GM13977 (cell line): ENCODE data around the gene RDH5.

Experiments used
- DNase-seq: peaks from one replicate; pipeline ENCODE4 v3.0.0; 2012; ENCODE audit warnings: low spot score
- CTCF ChIP-seq: IDR thresholded peaks from 2 replicates; pipeline ENCODE4 v1.5.1; 2012; ENCODE audit warnings: mild to moderate bottlenecking, control low read depth; ENCODE audit not compliant: insufficient read depth; ENCODE audit errors: extremely low read depth, missing control alignments
- in situ Hi-C: fragments of 300-500 bp; cut with MboI; formaldehyde crosslinking; loops from one replicate; pipeline ENCODE4 v1.12.0; 2022; ENCODE audit warnings: low sequenced_read_pairs, low pct_unique_long_range_greater_than_20kb, mixed read lengths, inconsistent platforms; ENCODE audit not compliant: unreplicated experiment

The RDH5 gene

GRCh38 chr12:55705782-55706402, 14.3 kb upstream of the RDH5 start:
- peak; percentile 45 for TF ChIP-seq CTCF
- DNase-seq, result peak; percentile 54
- in situ Hi-C loops, result no loop called here

- TF ChIP-seq CTCF, result no peak
- in situ Hi-C loops, result no loop called here
- DNase-seq, result no peak
Measured at GRCh38 chr12:55706568-55707218, 13.5 kb upstream of the RDH5 start.

GRCh38 chr12:55707219-55707671, 12.9 kb upstream of the RDH5 start:
- no peak for TF ChIP-seq CTCF
- in situ Hi-C loops, result no loop called here
- no peak for DNase-seq

GRCh38 chr12:55707841-55708694, 12.1 kb upstream of the RDH5 start, which contains the start of gene ITGA7:
Gene ITGA7 (minus strand): TSS chr12:55707904. CDS start chr12:55707682, 222 bp downstream.
- in situ Hi-C loops, result no loop called here
- DNase-seq, result peak; percentile 80
- no peak for TF ChIP-seq CTCF

- in situ Hi-C loops, result no loop called here
- no peak for TF ChIP-seq CTCF
- no peak for DNase-seq
Measured at GRCh38 chr12:55708695-55709233, 11.4 kb upstream of the RDH5 start.
